Testis (tissue), 2 donors: ENCODE data around the gene LRRK1.

Source experiments
- CTCF ChIP-seq, 3 experiments: fragments of 450-650 bp in 2 of 3; fragments of 200-600 bp in 1 of 3; sonication (generic) in 1 of 3; IDR thresholded peaks; one replicate each; pipeline ENCODE4 v1.5.1; 2016 to 2019; ENCODE audit warnings: antibody characterized with exemption in 3 of 3, mild to moderate bottlenecking in 2 of 3, moderate library complexity in 1 of 3
- POLR2A ChIP-seq: fragments of 450-650 bp; IDR thresholded peaks from one replicate; pipeline ENCODE4 v1.6.1; 2017; ENCODE audit warnings: antibody characterized with exemption, mild to moderate bottlenecking, moderate library complexity

GRCh38 chr15:100928632-100929280, 9.6 kb downstream of the LRRK1 start:
- TF ChIP-seq CTCF (IDR thresholded peaks at IDR 0.05) (no peak), POLR2A (no peak)
